ENCODE measurements around the gene RPLP1. TPM values are rescaled to one million over a fixed set of nuclear protein-coding genes. Genes with fewer than 3 reads are reported as not detected.
A peak's percentile ranks its signal among the peaks of the same experiment; 100 is the strongest.

The RPLP1 gene
- total RNA-seq: 1,000 to 10,000 TPM; 1,068 to 1,464 (median 1,266) TPM
- 1,000 to 10,000 TPM; 1,192 to 2,100 TPM for polyA plus RNA-seq
- long read RNA-seq, donor 1, transcript RPLP1-201 (4 exons, 1,197 nt): major isoform, 799 of 898 reads
- long read RNA-seq, donor 1, transcript RPLP1-202 (3 exons, 445 nt): minor isoform, 7 of 898 reads
- long read RNA-seq, donor 1, transcript RPLP1-204 (3 exons, 940 nt): minor isoform, 9 of 898 reads
- long read RNA-seq, donor 1, partial matches to known transcripts: 74 of 898 reads
- long read RNA-seq, donor 1, other reads (novel, unspliced or antisense): 9 of 898 reads
- long read RNA-seq, donor 2, transcript RPLP1-204 (3 exons, 940 nt): minor isoform, 11 of 1,201 reads
- long read RNA-seq, donor 2, transcript RPLP1-201 (4 exons, 1,197 nt): major isoform, 1,002 of 1,201 reads
- long read RNA-seq, donor 2, transcript RPLP1-202 (3 exons, 445 nt): minor isoform, 6 of 1,201 reads
- long read RNA-seq, donor 2, partial matches to known transcripts: 171 of 1,201 reads
- long read RNA-seq, donor 2, other reads (novel, unspliced or antisense): 10 of 1,201 reads
- long read RNA-seq, donor 3, transcript RPLP1-201 (4 exons, 1,197 nt): major isoform, 120 of 139 reads
- long read RNA-seq, donor 3, partial matches to known transcripts: 10 of 139 reads
- long read RNA-seq, donor 3, other reads (novel, unspliced or antisense): 6 of 139 reads

- WGBS, 2 donors: 0 to 1% methylated on average over 77 of the region's 77 CpGs
- Histone ChIP-seq H3K4me3 (peak within 1 kb of the TSS; percentile 73 to 99 (median 90)), H3K9me3 (no peaks in the 10 kb centered on the region), H3K27ac (peak within 1 kb of the TSS; percentile 84 to 99 (median 95)), H3K36me3 (peaks cover 0 to 51% (median 17%) of the 10 kb centered on the region in 9 donors), H3K4me1 (peaks cover 3 to 43% (median 32%) of the 10 kb centered on the region in 9 donors), H3K27me3 (no peaks in the 10 kb centered on the region)
- ATAC-seq (peak; percentile 96 to 98 (median 96)), DNase-seq (peak; percentile 96 to 97)
- intact Hi-C loops (cut with DNase I): loop anchor here in 1 of 10 donors (1.0 kb wide), 1 partner anchor 9 kb away; no protein-coding TSS in a partner anchor
- TF ChIP-seq CTCF (IDR thresholded peaks at IDR 0.05): no peak
Observed at GRCh38 chr15:69452692-69453521, at the start of gene RPLP1. RPLP1 (plus strand) TSS chr15:69452818; CDS start chr15:69452949, 131 bp downstream.

GRCh38 chr15:69403594-69403993 lies 49.0 kb upstream of the RPLP1 start:
- ATAC-seq (no peak), DNase-seq (no peak)
- Histone ChIP-seq H3K4me1 (no peaks in the 10 kb centered on the region), H3K4me3 (no peak overlapping the region), H3K36me3 (no peaks in the 10 kb centered on the region), H3K27me3 (no peaks in the 10 kb centered on the region), H3K27ac (no peak overlapping the region), H3K9me3 (no peaks in the 10 kb centered on the region)
- 75 to 79% methylated on average over 4 of the region's 4 CpGs for WGBS, 2 donors
- no peak for TF ChIP-seq CTCF (IDR thresholded peaks at IDR 0.05)
- intact Hi-C loops (cut with DNase I): no loop called here

GRCh38 chr15:69405110-69405509 lies 47.5 kb upstream of the RPLP1 start:
- no peaks in the 10 kb centered on the region for H3K9me3 ChIP-seq
- ATAC-seq (no peak), DNase-seq (no peak)
- H3K4me3 ChIP-seq: no peak overlapping the region
- TF ChIP-seq CTCF (IDR thresholded peaks at IDR 0.05): no peak
- no peaks in the 10 kb centered on the region for H3K36me3 ChIP-seq
- WGBS, 2 donors: 57 to 61% methylated on average over 3 of the region's 3 CpGs
- no peaks in the 10 kb centered on the region for H3K4me1 ChIP-seq
- intact Hi-C loops (cut with DNase I): no loop called here
- H3K27ac ChIP-seq: no peak overlapping the region
- no peaks in the 10 kb centered on the region for H3K27me3 ChIP-seq

Measured in heart right ventricle (tissue), 16 donors.